Erythroblast (primary cell): ENCODE measurements around the gene SHANK2.

Experiments used
- GATA1 ChIP-seq: IDR thresholded peaks from 2 replicates; pipeline ENCODE4 v1.6.1; 2011; ENCODE audit warnings: low read depth, mild to moderate bottlenecking, control low read depth, low read length, moderate library complexity
- POLR2A ChIP-seq: IDR thresholded peaks from 2 replicates; pipeline ENCODE4 v1.6.1; 2011; ENCODE audit warnings: mild to moderate bottlenecking, low read length

- TF ChIP-seq POLR2A (no peak), GATA1 (no peak)
Observed at GRCh38 chr11:71281831-71282230, 29.5 kb upstream of the SHANK2 start.
